CD4-positive, alpha-beta T cell treated with Interleukin-10 for 1 hour (primary cell): Measurements from ENCODE around the gene TIAM2.

Experiments
- DNase-seq: peaks from one replicate; pipeline ENCODE4 v3.0.0-alpha.2; 2020

TIAM2 gene

GRCh38 chr6:155244434-155244833, 249.3 kb downstream of the TIAM2 start:
- DNase-seq, result no peak

GRCh38 chr6:155245193-155245592, 250.1 kb downstream of the TIAM2 start:
- DNase-seq, result no peak

DNA sequence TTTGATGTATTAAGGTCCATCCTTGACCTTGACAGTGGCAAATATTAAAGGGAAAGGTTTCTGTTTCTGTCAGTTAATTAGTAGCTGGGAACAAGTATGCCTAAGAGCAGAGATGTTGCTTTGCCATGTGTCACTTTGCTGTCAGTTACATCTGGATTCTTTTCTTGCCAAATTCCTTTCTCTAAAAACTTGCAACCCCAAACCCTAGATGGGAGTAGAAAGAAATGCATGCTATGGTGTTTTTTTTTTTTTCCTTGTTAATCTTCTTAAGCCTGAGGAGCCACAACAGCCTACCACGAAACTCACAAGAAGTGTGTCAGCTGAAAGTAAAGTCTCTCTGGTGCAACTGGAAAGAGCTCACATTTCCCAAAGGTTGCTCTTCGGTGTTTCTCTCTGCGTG, 250.7 kb downstream of the TIAM2 start:
- no peak for DNase-seq

DNA sequence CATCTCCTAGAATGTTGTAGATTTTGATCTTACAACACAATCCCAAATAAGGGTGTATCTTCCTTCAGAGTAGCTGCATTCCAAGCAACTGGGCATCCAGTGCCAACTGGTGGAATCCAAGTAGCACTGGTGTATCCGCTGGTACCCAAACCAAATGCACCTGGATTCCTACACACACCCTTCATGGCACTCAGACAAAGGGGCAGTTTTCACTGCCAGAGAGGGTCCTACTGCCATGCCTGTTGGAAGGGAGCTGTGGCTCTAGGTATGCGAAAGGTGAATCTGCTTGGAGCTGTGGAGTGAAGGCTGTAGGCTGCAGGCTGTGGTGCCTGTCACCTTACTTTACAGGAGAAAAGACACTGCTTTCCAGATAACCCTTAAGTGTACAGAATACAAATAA, 251.7 kb downstream of the TIAM2 start:
- DNase-seq, result no peak

DNA sequence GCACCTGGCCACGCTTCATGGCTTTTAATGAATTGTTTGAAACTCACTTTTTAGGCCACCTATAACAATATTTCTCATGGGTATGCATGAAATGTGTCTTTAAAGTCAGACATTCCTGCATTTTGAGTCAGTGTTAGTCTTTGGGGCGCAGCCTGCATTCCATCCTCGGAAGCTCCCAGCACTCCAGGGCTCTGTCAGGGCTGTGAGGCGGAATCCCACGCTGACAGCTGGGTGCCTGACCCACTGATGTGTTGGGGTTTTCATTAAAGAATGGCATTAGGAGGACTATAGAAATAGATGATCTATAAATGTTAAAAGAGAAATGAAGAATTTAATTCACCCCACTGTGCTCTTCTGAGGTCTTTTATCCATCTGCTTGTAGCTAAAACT, 252.5 kb downstream of the TIAM2 start:
- no peak for DNase-seq

GRCh38 chr6:155248008-155249001, 253.2 kb downstream of the TIAM2 start:
- DNase-seq, result peak; percentile 25

GRCh38 chr6:155250701-155251381, 255.7 kb downstream of the TIAM2 start:
- DNase-seq, result no peak

- DNase-seq, result no peak
Measured at GRCh38 chr6:155252581-155252980, 257.5 kb downstream of the TIAM2 start.

GRCh38 chr6:155253337-155253736, 258.2 kb downstream of the TIAM2 start:
- DNase-seq, result no peak

DNA sequence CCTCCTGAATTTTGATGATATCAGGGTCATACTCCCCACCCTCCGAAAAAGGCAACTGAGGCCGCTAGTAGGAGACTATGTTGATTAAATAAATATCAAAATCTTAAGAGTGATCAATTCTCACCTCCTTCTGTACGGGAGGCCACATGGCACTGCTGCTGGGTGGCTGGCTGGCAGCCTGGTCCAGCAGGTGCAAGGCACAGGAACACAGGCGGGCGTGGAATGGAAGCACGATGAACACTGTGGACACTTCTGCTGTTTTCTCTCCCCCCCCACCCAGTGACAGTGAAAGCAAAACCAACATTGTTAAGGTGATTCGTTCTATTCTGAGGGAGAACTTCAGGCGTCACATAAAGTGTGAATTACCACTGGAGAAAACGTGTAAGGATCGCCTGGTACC, 259.0 kb downstream of the TIAM2 start:
- no peak for DNase-seq

DNA sequence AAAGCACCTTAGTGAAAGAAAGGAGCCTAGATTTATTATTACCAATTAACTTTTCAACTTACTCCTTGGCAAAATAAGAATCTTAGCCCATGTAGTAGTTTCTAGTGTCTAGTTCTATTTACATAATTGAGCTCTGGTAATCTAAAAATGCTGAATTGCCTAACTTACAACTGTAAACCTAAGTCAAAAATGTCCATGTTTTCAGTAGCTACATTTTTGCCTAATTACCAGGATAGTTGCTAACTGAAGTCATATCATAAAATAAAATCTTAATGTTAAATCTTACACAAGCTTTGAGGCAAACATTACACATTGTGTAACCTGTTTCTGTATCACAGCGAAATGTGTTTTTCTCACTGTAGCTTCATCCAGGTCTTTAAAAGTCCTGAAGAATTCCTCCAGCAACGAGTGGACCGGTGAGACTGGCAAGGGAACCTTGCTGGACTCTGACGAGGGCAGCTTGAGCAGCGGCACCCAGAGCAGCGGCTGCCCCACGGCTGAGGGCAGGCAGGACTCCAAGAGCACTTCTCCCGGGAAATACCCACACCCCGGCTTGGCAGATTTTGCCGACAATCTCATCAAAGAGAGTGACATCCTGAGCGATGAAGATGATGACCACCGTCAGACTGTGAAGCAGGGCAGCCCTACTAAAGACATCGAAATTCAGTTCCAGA, 261.1 kb downstream of the TIAM2 start:
- DNase-seq, result no peak

DNA sequence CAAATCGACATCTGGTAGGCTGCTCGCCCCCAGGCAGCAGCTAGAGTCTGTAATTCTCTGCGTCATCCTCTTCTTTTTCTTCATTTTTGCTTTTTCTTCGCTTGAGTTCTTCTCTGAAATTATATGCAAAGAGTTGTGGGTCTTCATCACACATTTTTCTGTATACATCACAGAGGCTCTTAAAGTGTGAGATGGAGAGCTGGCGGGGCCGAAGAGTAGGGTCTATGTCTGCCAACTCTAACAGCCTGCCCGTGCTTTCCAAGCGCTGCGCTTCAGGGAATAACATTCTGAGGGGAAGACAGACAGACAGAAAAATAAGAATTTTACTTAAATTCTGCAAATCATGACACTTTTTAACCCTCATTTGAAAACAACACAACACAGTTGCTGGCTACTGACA, 262.7 kb downstream of the TIAM2 start:
- no peak for DNase-seq

DNA sequence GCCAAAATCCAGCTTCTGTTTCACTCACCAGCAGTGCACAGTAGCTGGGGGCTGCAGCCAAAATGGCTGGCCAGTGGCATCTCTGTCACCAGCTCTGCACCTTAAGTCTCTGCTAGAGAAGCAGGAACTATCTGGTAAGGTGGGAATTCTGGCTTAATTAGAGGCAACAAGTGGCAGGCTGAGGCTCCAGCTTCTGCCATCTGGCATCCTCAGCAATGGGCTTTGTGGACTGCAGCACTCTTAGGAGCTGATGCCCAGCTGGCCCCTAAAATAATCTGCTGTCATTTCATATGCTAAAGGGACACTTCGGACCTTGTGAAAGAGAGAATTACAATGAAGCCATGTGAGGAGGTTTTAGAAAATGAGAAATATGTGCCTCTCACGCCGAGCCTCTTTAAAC, 264.1 kb downstream of the TIAM2 start:
- no peak for DNase-seq

- DNase-seq, result no peak
Measured at GRCh38 chr6:155259897-155260296, 264.8 kb downstream of the TIAM2 start.

DNA sequence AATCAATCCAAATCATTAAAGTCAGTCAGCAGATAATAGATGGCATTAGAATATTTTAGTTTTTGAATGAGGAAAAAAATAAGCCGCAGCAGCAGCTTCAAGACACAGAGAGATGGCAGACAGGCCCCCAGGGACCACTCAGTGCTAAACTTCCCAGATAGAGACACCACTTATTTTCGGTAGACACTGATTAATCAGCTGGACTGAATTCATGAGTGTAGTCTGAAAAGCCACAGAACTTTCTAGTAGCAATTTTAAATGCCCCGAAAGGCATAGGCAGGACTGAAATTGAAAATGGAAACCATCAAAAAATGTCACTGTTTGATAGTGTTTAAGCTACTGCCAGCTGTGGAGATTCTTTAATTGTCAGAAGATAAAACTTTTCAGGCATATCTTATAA, 265.6 kb downstream of the TIAM2 start:
- DNase-seq, result no peak

DNA sequence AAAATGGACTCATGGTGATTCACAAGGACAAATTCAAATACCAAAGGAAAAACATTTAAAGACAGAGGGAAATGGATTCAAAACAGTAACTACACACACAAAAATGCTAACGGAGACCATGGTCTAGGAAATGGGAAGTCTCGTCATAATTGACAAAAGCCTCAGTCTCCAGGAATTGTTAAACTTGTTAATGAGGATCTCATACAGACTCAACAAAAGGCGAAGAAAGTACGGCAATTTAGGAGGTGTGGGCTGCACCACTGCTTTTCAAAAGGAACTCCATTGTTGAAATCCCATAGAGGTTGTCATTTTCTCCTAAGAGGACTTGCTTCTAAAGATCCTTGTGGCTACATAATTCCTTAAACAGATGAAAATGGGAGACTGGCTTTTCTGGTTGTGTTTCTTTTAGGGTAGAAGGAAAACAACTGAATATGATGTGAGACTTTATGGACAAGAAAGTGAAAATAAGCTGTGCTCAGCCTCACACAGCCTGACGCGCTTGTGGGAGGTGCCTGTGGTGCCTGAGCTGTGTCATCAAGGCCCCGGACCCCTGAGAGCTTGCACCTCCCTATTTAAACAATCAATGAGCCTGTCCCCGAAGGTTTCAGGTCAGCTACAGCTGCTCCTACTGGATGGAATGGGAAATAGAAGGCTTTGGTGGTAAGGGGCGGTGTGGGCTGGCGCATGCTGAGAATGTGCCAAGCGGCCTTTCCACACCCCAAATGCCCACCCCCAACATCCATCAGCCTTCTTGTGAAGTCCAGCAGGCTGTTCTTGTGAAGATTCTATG, 266.2 kb downstream of the TIAM2 start:
- no peak for DNase-seq

DNA sequence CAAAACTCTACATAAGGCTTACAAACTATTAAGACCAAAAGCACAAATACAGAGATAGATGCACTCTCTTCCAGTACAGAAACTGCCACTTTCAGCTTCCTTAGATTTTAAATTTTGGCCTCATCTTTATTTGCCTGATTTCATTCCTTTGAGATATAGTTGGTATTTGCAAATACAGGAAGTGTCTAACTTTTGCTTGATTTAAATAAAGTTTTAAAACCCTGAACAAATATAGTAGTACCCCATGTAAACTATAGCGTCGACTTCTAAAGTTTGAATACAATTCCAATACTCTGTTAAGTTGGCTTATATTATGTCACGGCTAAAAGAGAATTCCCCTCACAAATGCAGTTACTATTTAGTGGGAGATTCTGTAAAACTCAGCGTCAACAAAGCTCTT, 267.5 kb downstream of the TIAM2 start:
- no peak for DNase-seq

- no peak for DNase-seq
Measured at GRCh38 chr6:155263373-155264063, 268.4 kb downstream of the TIAM2 start, which contains the start of gene CLDN20. Gene CLDN20, plus strand, starts transcription at chr6:155264013. Its CDS starts 11,707 bp downstream, at chr6:155275720.

- no peak for DNase-seq
Measured at GRCh38 chr6:155264693-155265320, 269.7 kb downstream of the TIAM2 start.

DNA sequence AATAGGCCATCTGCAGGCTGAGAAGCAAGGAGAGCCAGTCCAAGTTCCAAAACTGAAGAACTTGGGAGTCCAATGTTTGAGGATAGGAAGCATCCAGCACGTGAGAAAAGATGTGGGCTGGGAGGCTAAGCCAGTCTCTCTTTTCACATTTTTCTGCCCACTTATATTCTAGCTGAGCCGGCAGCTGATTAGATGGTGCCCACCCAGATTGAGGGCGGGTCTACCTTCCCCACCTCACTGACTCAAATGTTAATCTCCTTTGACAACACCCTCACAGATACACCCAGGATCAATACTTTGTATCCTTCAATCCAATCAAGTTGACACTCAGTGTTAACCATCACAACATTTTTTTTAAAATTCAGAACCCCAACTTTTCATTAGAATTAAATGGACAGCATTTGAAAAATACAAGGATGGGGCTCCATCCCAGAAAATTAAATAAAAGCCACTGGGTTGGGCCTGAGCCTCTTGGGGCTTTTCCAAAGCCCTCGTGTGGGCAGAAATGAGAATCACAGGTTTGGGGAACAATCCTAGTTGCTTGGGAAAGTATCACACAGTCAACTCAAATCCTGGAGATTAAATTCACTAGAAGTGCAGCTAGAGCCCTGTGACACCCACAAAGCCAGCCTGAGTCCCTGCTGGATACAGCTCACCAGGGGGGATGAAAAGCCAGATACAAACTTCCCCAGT, 270.9 kb downstream of the TIAM2 start:
- DNase-seq, result no peak

- DNase-seq, result no peak
Measured at GRCh38 chr6:155267411-155267810, 272.3 kb downstream of the TIAM2 start.
